IPS-18c (cell line): ENCODE data around the gene ARID3C.
A peak's percentile ranks its signal among the peaks of the same experiment; 100 is the strongest.

ENCODE experiments used
- H3K4me3 ChIP-seq: 2 replicates; pipeline ENCODE4 v1.7.0; 2013; ENCODE audit warnings: low read depth, mild to moderate bottlenecking, low read length, moderate library complexity; ENCODE audit not compliant: insufficient read depth
- H3K9me3 ChIP-seq: one replicate; pipeline ENCODE4 v1.6.1; 2013; ENCODE audit warnings: mild to moderate bottlenecking, low read length, moderate library complexity; ENCODE audit not compliant: control insufficient read depth, insufficient read depth

Gene ARID3C

DNA sequence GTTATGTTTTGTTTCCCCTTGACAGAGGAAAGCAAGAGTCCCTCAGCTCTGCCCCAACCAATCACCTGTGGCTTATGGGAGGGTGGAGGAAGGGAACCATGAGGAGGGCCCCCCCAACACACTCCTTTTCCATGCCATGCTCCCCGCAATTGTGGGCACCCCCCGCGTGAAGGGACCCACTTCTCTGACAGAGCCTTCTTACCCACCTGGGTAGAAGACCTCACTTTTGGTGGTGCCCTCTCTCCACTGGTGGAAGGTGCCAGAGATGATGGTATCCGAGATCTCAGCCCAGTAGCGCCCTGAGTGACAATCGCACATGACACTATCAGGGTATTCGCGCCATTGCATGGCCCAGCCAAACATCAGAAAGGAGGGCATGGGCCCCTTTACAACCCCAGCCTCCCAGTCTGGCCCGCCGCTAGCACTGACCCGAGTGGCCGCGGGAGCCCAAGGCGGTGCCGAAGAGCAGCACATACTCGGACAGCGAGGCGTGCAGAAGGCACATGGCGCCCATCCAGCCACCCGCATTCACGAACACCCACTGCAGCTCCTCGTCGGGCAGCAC is 8.0 kb upstream of the ARID3C start:
- H3K9me3 ChIP-seq = no peaks in the 10 kb centered on the region

DNA sequence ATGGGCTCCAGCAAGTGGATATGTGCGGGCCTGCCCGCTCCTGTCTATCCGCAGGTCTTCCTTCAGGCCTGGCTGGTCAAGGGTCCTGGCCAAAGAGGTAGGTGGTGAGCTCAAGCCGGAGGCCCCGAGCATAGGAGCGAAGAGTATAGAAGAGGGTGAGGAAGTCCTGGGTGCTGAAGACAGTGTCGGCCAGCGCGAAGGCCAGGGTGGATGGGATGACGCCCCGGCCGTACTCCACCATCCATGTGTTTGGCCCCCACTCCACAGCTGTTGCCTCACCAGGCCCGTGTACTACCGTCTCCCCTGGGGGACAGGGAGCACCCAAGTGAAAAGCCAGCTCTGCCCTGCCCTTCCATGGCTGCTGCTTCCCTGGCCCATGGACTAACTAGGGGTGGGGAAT is 6.7 kb upstream of the ARID3C start:
- Histone ChIP-seq H3K4me3 (no peak overlapping the region), H3K9me3 (no peaks in the 10 kb centered on the region)

More for the DNA sequence above, 8.0 kb upstream of the ARID3C start:
- peak overlapping the region; percentile 94 for H3K4me3 ChIP-seq

DNA sequence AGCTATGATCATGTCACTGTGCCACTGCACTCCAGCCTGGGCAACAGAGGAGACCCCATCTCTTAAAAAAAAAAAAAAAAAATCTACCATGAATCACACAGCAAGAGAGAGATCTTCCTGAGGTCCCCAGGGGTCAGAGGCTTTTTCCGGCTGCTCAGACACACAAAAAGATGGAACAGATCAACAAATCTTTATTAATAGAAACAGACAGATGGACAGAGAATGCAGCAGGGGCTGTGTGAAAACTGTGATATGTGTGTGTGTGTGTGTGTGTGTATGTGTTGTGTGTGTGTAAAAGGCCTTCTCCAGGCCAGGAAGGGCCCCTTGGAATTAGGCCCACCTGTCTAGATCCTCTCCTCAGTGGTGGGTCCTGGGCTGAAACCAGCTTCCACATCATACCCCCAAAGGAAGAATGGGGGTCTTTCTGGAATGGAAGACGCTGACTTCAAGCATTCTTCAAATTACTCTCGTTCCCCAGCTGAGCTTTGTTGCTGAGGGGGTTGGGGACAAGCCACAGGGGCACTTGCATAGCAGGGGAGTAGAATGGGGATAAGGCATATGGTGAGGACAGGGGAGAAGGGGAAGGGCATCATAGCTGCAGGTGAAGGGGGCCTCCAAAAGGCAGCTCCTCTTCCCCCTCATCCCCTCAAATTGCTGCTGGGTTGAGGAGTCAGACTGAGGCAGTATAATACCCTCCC is 5.8 kb upstream of the ARID3C start:
- Histone ChIP-seq H3K4me3 (no peak overlapping the region), H3K9me3 (no peaks in the 10 kb centered on the region)

DNA sequence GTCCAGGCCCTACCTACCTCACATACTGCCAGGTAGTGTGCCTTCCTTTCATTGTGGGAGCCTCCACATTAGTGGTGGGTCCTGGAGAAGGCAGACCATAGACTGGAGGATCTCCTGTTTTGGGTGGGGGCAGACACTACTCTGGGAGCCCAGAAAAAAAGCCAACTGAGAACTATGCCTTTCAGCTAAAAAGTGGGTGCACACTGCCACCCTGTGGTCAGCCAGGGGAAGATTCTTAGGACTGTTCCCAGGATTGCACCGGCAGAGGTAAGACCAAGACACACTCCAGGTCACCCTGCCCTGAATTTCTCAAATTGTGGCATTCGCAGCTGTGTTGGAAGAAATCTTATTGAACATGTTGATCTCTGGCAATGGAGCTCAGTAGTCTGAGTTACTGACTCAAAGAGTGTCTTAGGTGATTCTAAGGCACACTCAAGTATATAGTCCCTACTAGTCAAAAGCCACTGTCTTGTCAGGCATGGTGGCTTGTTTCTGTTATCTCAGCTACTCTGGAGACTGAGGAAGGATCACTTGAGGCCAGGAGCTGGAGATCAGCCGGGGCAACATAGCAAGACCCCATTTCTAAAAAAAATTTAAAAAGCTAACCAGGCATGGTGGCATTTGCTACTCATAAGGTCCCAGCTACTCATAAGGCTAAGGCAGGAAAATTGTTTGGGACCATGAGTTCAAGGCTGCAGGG is 5.1 kb upstream of the ARID3C start:
- Histone ChIP-seq H3K4me3 (no peak overlapping the region), H3K9me3 (no peaks in the 10 kb centered on the region)

DNA sequence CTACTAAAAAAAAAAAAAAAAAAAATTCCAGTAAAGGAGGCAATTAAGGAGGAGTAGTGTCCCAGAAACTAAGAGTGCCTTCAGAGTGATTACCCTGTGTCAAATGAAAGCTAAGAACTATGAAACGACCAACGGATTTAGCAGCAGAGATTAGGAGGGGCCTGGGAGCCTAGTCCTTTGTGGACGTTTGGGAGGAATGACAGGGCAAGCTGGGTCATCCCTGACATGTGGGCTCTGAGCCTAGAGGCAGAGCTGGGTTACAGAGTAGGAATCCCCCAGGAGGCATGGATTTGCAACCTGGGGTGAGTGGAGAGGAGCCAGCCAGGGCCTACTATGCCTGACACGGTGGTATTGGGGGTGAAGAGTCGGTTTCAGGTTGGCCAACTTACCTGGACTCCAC is 4.3 kb upstream of the ARID3C start:
- no peaks in the 10 kb centered on the region for H3K9me3 ChIP-seq
- H3K4me3 ChIP-seq = no peak overlapping the region

DNA sequence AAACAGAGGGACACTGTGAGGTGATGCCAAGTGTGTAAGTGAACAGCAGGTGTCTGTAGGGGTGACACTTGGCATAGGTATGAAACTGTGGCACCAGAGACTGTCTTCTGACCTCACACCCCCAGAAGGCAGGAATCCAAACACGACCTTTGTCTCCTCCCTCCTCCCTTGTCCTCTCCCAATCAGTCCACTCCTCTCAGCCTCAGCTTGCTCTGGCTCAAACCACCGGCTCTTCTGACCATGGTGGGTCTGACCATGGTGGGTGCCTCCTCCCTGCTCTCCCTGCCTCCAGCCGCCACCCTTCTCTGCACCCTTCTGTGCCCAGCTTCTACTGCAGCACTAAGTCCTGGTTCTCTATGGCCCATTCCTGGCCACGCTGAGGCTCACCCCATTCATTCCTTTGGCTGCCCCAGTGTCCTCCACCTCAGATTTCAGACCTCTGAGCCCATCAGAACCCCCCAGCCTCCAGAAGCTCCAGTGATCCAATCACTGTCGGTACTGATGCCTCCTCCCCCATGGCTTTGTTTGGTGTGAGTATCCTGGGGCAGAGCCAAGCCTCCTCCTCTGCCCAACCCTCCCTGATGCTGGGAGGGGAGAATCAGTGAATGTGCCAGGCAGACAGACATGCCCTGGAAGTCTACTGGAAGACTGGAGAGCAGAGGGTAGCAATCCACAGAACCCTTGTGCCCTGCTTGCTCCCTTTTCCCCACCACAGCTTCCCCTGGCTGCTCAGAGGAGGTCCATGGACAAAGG is 1.7 kb upstream of the ARID3C start:
- H3K9me3 ChIP-seq = no peaks in the 10 kb centered on the region
- no peak overlapping the region for H3K4me3 ChIP-seq

DNA sequence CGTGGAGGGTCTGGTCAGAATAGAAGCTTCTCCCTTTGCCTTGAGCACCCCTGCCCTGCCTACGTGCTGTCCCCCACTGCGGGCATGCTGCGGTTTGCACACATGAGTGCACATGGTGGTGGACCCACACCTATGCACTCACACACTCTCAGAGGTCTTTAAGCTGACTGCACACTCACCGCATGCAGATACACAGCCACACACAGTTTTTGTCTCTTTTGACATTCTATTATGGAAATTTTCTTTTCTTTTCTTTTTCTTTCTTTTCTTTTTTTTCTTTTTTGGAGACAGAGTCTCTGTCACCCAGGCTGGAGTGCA is 584 bp upstream of the ARID3C start:
- Histone ChIP-seq H3K4me3 (0 out of 2 replicates have a peak overlapping the region, but pooled peaks have one; percentile 53), H3K9me3 (no peaks in the 10 kb centered on the region)

DNA sequence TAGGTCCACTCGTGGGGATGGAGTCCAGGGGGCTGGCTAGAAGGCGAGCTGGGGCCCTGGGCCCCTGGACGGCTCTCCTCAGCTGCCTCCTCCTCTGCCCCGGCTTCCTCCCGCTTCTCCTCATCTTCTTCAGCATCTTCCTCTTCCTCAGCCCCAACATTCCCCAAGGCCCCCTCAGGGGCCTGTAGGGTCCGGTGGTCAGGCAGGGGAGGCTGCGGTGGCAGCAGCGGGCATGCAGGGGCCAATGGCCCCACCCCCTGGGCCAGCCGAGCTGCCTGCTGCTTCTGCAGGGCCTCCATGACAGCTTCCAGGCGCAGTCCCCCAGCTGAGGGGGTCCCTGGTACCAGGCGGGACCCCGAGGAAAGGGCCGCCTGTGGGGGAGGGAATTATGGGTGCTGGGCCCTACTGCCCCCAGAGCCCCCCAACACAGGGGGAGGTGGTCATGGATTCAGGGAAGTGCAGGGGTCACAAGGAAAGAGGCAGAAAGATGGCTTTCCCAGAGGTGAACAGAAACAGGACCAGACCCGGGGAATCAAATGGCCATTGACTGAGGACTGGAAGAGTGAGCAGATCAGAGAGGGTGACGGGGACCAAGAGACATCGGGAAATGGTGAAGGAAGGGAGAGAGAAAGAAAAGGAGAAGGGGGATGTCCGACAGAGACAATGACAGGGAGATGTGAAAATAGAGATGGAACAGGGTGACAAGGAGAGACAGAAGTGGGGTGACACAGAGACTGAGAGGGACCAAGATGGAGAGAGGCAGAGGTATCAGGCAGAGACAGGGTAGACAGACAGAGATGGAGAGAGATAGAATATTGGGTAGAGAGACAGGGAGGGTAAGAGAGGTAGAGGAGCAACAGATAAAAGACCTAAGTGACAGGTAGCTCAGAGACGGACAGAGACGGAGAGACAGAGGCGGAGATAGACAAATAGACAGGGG is 880 bp downstream of the ARID3C start:
- Histone ChIP-seq H3K9me3 (peaks cover 2% of the 10 kb centered on the region), H3K4me3 (peak overlapping the region; percentile 53)

DNA sequence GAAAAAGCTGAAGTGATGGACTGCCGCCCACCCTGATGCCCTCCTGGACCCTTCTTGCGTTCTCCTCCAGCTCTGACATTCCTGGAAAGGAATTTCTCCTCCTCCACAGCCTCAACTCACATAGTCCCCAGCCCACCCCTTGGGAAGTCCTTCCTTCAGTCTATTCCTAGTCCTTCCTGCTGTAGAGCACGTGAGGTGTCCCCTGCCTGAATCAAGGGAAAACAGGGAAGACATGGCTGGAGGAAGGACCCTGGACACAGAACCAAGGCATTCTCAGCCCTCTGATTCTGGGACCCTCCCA is 3.7 kb downstream of the ARID3C start:
- Histone ChIP-seq H3K4me3 (no peak overlapping the region), H3K9me3 (peaks cover 2% of the 10 kb centered on the region)

DNA sequence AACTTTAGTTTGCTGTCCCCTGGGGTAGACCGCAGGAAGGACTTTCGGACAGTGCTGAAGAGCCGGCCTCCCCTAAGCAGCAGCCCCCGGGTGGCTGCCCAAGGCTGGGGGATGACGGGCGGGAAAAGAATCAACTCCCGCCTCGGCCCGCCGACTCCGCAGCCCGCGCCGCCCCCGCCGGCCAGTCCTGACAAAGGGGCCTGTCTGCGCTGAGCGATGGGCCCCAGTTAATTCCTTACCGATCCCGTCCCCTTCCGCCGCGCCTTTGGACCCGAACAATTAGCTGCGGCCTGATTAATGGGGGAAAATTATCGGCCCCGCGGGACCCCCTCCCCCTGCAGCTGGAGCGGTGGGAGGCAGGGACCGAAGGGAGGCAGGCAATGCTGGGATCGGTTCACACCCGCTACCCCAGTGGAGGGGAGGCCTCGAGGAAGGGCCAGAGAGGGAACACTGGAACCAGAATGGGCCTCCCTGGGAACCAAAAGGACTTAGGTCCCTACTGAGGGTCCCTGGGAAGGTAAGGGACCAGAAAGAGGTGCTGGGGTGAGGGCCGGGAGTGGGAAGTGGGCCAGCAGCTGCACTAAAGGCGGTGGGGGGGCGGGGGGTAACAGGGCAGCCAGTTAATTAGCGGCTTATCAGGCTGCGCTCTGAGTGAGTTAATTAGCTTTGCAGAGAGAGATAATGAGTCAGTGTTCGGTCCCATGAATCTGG is 4.2 kb downstream of the ARID3C start:
- peaks cover 2% of the 10 kb centered on the region for H3K9me3 ChIP-seq

DNA sequence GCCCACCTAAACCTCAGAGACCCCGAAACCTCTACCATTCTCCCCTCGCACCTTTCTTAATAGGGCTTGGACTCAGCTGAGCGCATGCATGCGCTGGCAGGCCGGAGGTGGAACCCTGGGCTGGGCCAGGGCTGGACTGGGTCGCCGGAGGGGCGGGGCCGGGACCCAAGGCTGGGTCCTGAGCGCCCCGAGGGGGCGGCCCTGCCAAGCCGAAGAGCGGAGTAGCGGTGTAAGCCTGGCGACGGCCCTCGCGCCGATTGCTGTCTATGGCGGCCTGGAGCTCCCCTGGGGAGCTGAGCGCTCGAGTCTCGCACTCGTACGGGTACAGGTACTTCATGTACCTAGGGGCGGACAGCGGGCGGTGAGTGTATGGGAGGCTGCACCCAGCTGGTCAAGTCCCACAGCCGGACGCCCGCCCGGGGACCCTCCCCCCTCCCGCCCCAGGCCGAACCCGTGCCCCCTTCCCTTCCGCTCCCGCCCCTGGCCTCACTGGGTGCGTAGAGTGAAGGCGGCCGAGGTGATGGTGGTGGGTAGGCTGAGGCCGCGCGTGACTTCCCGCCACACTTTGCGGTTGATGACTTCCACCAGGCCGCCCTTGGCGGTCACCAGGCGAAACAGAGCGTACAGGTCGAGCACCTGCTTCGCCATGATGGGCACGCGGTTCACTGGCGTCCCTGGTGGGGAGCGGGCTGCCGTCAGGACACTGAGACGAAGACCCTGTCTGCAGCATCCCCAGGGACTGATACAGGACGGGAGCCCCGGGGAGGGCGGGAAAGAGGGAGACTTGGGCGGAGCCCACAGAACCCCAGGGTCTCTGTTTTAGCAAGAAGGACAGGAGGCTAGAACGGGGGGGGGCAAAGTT is 5.3 kb downstream of the ARID3C start:
- peaks cover 2% of the 10 kb centered on the region for H3K9me3 ChIP-seq
- no peak overlapping the region for H3K4me3 ChIP-seq

More for the DNA sequence above, 4.2 kb downstream of the ARID3C start:
- peak overlapping the region; percentile 43; the same call in 1 of the 2 replicates for H3K4me3 ChIP-seq

DNA sequence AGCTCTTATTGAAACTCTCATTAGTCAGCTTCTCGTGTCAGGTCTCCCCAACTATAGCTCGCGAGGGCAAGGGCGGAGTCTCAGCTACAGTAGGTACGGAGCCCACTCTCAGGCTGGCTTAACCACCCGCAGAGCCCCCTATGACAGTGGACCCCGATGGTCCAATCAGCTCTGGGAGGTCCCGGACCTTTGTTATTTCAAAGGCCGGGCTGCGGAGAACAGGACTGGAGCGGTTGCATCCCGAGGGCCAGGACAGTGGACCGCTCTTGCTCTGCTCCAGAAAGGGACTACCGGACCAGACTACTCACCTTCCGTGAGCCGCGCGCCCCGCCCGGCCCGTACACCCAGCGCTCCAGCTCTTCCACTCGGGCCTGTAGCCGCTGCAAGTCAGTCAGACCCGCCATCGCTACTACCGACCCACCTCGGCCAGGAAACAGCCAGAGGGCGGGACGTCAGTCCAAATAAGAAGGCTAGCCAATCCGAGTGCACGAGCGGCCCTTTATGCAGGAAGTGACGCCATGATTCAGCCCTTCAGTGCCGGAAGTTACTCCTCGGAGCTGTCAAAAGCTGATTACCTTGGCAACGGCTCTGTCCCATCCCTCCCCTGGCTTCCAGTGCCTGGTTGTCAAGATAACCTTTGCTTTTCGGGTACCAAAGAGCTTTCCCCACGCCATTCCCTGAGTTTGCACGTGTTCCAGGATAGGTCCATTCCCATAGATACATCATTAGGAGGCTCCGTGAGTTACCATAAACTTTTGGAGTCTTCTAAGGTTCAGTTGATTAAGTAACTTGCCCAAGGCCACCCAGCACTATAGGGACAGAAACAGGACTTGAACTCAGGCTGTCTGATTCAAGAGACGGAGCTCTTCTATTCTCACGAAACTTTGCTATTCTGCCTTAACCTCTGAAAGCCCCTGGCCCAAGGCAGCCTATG is 8.5 kb downstream of the ARID3C start, which contains the start of gene DCTN3:
Gene DCTN3 (minus strand): TSS at position 435 of the 934 bp plus-strand sequence. CDS start 31 bp downstream, at position 404.
- peaks cover 2% of the 10 kb centered on the region for H3K9me3 ChIP-seq
- peak within 1 kb of the TSS; percentile 73 for H3K4me3 ChIP-seq

DNA sequence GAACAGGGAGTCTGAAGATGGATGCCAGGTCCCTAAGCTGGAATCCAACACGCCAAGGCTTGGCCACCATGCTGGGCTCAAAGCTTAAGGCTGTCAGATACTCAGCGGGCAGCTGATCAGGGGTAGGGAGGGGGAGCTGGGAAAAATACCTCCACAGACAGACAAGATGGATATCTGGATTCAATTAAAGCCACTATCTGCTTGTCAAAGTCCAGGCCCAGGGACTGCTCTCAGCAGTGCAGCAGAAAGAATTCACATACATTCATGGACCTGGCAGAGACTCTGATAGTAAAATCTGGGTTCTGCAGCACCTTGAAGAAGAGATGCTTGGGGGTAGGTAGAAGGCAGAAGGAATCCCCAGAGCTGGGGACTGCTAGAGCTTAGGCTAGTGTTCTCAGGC is 13.7 kb downstream of the ARID3C start:
- H3K9me3 ChIP-seq = no peaks in the 10 kb centered on the region
- H3K4me3 ChIP-seq = no peak overlapping the region

DNA sequence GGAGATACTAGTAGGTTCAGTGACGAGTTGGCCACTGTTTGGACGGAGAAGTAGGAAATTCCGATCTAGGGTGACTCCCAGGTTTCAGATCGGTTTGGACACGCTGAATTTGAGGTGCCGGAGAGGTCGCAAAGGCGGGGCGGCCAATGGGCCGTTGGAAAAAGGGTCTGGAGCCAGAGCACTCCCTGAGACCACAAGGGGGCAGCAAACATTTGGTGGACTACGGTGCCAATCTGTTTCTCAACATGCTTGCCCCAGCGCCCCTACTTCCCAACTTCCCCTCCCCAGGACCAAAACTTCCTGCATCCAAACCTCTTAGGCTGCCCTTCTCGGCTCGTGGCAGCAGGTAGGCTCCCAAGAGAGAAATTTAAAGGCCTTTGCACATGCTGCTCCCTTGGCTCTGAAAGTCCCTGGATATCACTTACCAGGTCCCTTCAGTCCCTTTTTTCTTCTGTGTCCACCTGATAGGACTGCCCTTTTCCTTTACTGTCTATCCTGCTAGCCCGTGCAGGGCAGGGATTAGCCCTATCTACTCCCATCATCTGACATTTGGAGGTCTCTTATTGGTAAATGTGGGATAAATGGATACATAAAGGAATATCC is 16.0 kb downstream of the ARID3C start:
- Histone ChIP-seq H3K4me3 (peak overlapping the region; percentile 90), H3K9me3 (no peaks in the 10 kb centered on the region)
